ENCODE data around the gene UBE2R2.
"Not testable (repeated sequence)": the region's sequence is repeated elsewhere in the genome, so short reads cannot be mapped to it uniquely, and the experiment has no call there.

Gene UBE2R2

DNA sequence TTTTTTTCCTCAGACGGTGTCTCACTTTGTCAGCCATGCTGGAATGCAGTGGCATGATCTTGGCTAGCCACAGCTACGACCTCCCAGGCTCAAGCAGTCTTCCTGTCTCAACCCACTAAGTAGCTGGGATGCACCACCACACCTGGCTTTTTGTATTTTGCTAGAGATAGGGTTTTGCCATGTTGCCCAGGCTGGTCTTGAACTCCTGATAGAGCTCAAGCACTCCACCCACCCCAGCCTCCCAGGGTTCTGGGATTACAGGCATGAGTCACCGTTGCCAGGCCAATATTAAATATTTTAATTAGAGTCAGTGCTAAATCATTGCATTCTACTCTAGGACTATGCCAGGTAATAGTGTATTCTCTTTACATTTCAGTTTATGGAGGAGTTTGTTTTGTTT is 41.5 kb downstream of the UBE2R2 start:
- Histone ChIP-seq H3K9me3 (peaks cover 5% of the 10 kb centered on the region), H3K27me3 (no peaks in the 10 kb centered on the region), H3K36me3 (peaks cover 53% of the 10 kb centered on the region), H4K20me1 (peaks cover 98% of the 10 kb centered on the region), H3K4me1 (peaks cover 12% of the 10 kb centered on the region), H3K9ac (no peak overlapping the region), H3K4me3 (no peak overlapping the region), H3K4me2 (no peak overlapping the region), H3K27ac (no peak overlapping the region)
- TF ChIP-seq Cebpa-rat (IDR thresholded peaks at IDR 0.05): no peak

DNA sequence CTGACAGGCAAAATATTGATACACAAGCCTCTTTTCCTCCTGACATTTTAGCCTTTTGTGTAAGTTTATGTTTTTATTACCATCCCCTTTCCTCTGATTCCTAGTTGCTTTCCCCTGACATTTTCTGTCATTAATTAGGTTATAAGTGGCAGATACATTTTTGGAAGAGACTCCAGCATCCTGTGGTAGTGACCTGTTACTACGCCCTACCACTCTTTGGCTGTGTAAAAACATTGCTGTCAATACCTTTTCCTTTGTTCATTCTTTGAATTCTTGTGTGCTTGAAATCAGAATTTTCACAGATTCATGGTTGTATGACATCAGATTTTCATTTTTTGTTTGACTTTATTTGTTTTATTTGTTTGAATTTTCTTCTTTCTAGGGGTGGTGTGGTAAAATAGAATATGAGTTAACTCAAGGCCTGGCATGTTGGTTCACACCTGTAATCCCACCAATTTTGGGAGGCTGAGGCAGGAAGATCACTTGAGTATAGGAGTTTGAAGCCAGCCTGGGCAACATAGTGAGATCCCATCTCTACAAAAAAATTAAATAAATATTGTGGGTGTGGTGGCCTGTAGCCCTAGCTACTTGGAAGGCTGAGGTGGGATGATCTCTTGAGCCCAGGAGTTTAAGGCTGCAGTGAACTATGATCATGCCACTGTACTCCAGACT is 43.4 kb downstream of the UBE2R2 start:
- Histone ChIP-seq H3K4me3 (no peak overlapping the region), H3K9ac (no peak overlapping the region), H3K4me1 (0 out of 2 replicates have a peak, but pooled peaks cover 8% of the 10 kb centered on the region), H3K27ac (no peak overlapping the region), H3K36me3 (peaks cover 64% of the 10 kb centered on the region), H3K4me2 (no peak overlapping the region), H4K20me1 (peaks cover 98% of the 10 kb centered on the region), H3K27me3 (no peaks in the 10 kb centered on the region), H3K9me3 (peaks cover 12% of the 10 kb centered on the region)
- no peak for TF ChIP-seq Cebpa-rat (IDR thresholded peaks at IDR 0.05)

DNA sequence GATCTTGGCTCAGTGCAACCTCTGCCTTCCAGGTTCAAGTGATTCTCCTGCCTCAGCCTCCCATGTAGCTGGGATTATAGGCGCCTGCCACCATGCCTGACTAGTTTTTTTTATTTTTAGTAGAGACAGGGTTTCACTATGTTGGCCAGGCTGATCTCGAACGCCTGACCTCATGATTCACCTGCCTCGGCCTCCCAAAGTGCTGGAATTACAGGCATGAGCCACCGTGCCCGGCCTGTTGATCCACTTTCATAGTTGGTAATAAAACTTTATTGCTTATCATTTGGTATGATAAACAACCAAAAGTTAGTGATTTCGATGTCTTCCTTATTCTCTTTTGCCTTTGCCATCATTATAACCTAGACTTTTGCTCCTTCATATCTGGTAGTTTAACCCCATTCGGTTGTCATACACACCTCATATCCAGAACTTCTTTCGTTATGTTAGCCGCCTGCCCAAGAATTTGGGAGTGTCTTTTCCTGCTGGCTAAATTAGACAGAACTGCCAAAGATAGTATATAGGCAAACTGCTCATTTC is 45.0 kb downstream of the UBE2R2 start:
- Histone ChIP-seq H3K4me2 (no peak overlapping the region), H3K27me3 (no peaks in the 10 kb centered on the region), H3K4me1 (0 out of 2 replicates have a peak, but pooled peaks cover 8% of the 10 kb centered on the region), H3K9me3 (peaks cover 12% of the 10 kb centered on the region), H3K4me3 (no peak overlapping the region), H4K20me1 (peaks cover 98% of the 10 kb centered on the region), H3K27ac (no peak overlapping the region), H3K36me3 (peaks cover 64% of the 10 kb centered on the region), H3K9ac (no peak overlapping the region)
- no peak for TF ChIP-seq Cebpa-rat (IDR thresholded peaks at IDR 0.05)

DNA sequence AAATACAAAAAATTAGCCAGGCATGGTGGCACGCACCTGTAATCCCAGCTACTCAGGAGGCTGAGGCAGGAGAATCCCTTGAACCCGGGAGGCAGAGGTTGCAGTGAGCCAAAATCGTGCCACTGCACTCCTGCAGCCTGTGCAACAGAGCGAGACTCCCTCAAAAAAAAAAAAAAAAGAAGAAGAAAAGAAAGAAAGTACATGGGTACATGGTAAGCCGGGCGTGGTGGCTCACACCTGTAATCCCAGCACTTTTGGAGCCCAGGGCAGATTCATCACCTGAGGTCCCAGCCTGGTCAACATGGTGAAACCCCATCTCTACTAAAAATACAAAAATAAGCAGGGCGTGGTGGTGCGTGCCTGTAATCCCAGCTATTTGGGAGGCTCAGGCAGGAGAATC is 46.1 kb downstream of the UBE2R2 start:
- peaks cover 98% of the 10 kb centered on the region for H4K20me1 ChIP-seq
- not testable (repeated sequence) for H3K27me3 ChIP-seq, H3K4me3 ChIP-seq, H3K4me1 ChIP-seq, H3K27ac ChIP-seq, H3K9ac ChIP-seq, H3K4me2 ChIP-seq
- H3K36me3 ChIP-seq: peaks cover 64% of the 10 kb centered on the region
- peaks cover 12% of the 10 kb centered on the region for H3K9me3 ChIP-seq

DNA sequence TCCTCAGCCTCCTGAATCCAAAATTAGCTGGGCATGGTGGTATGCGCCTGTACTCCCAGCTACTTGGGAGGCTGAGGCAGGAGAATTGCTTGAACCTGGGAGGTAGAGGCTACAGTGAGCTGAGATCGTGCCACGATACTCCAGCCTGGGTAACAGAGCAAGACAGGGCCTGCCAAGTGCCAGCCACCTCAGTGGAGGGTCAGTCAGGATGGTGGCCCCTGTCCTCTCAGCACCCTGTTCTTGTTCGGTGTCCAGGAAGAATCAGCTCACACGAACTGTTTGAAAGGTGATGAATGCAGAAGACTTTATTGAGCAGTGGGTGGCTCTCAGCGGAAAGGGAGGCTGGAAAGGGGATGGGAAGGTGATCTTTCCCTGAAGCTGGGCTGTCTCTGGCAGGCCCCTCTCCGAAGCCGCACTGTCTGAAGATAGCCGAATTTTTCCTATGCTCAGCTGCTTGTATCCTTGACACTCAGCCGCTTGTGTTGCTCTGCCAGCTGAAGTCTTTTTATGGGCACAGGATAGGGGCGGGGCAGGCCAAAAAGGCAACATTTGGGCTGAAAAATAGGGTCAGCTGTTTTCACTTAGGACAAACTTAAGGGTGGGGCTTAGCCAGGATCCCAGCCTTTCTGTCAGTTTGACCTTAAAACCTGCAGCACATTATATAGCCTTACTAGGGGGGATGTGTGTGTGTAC is 50.9 kb downstream of the UBE2R2 start:
- peaks cover 100% of the 10 kb centered on the region for H4K20me1 ChIP-seq
- no peak overlapping the region for H3K9ac ChIP-seq
- no peak overlapping the region for H3K4me3 ChIP-seq
- peaks cover 49% of the 10 kb centered on the region for H3K36me3 ChIP-seq
- H3K4me2 ChIP-seq: no peak overlapping the region
- no peak overlapping the region for H3K27ac ChIP-seq
- H3K9me3 ChIP-seq: peaks cover 12% of the 10 kb centered on the region
- no peaks in the 10 kb centered on the region; the same call in 1 of the 2 replicates for H3K4me1 ChIP-seq
- no peaks in the 10 kb centered on the region for H3K27me3 ChIP-seq
- no peak for TF ChIP-seq Cebpa-rat (IDR thresholded peaks at IDR 0.05)

- Histone ChIP-seq H3K4me1 (no peaks in the 10 kb centered on the region; the same call in 1 of the 2 replicates), H3K27ac (no peak overlapping the region), H3K36me3 (peaks cover 42% of the 10 kb centered on the region), H3K4me3 (no peak overlapping the region), H3K27me3 (no peaks in the 10 kb centered on the region), H3K9ac (no peak overlapping the region), H4K20me1 (peaks cover 100% of the 10 kb centered on the region), H3K4me2 (no peak overlapping the region), H3K9me3 (0 out of 2 replicates have a peak, but pooled peaks cover 5% of the 10 kb centered on the region)
- no peak for TF ChIP-seq Cebpa-rat (IDR thresholded peaks at IDR 0.05)
Observed at GRCh38 chr9:33868440-33868973, 51.5 kb downstream of the UBE2R2 start.

- H3K4me2 ChIP-seq, H3K4me1 ChIP-seq, H3K27ac ChIP-seq, H3K4me3 ChIP-seq, H3K9ac ChIP-seq, H3K9me3 ChIP-seq, H3K27me3 ChIP-seq: not testable (repeated sequence)
- Histone ChIP-seq H3K36me3 (peaks cover 35% of the 10 kb centered on the region), H4K20me1 (peaks cover 100% of the 10 kb centered on the region)
Observed at GRCh38 chr9:33869243-33869642, 52.3 kb downstream of the UBE2R2 start.

DNA sequence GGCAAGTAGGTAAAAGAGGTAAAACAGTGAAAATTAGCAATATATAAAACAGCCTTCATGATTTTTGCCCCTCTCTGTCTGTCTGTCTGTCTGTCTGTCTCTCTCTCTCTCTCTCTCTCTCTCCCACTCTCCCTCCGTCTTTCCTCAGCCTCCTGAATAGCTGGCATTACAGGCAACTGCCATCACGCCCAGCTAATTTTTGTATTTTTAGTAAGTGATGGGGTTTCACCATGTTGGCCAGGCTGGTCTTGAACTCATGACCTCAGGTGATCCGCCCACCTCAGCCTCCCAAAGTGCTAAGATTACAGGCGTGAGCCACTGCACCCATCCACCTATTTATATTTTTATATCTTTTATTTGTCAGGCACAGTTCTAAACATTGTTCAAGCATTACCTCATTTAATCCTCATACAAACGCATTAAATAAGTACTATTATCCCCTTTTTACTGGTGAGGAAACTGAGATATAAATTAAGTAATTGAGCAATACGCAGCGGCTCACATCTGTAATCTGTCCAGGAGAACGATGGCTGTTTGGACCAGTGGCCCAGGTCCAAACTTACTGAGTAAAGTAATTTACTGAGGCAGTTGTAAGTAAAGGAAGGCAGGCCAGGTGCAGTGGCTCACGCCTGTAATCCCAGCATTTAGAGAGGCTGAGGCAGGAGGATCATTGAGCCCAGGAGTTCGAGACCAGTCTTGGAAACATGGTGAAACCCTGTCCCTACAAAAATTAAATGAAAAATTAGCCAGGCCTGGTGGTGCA is 60.9 kb downstream of the UBE2R2 start:
- H3K9ac ChIP-seq: no peak overlapping the region
- H3K36me3 ChIP-seq: peaks cover 25% of the 10 kb centered on the region
- peaks cover 100% of the 10 kb centered on the region for H4K20me1 ChIP-seq
- H3K4me2 ChIP-seq: no peak overlapping the region
- TF ChIP-seq Cebpa-rat (IDR thresholded peaks at IDR 0.05): no peak
- no peaks in the 10 kb centered on the region for H3K4me1 ChIP-seq
- H3K27me3 ChIP-seq: no peaks in the 10 kb centered on the region
- no peak overlapping the region for H3K27ac ChIP-seq
- H3K9me3 ChIP-seq: no peaks in the 10 kb centered on the region
- H3K4me3 ChIP-seq: no peak overlapping the region

GRCh38 chr9:33878691-33879366 is 61.9 kb downstream of the UBE2R2 start:
- Histone ChIP-seq H3K4me1 (no peaks in the 10 kb centered on the region), H3K4me2 (no peak overlapping the region), H3K27me3 (no peaks in the 10 kb centered on the region), H3K36me3 (peaks cover 30% of the 10 kb centered on the region), H3K9ac (no peak overlapping the region), H4K20me1 (peaks cover 100% of the 10 kb centered on the region), H3K4me3 (no peak overlapping the region), H3K27ac (no peak overlapping the region), H3K9me3 (no peaks in the 10 kb centered on the region)
- TF ChIP-seq Cebpa-rat (IDR thresholded peaks at IDR 0.05): no peak

Data from BLaER1 (cell line).